Testis (tissue), 3 donors: ENCODE data around the gene NKAIN2. TPM values are rescaled to one million over a fixed set of nuclear protein-coding genes. Genes with fewer than 3 reads are reported as not detected.
"Not testable (repeated sequence)": the region's sequence is repeated elsewhere in the genome, so short reads cannot be mapped to it uniquely, and the experiment has no call there.

Experiments used
- DNase-seq: peaks from one replicate; pipeline ENCODE4 v3.0.0-alpha.2; 2019
- H3K27ac ChIP-seq, 2 donors: fragments of 200-600 bp; sonication (generic); one replicate each; pipeline ENCODE4 v1.5.1; 2019
- H3K27me3 ChIP-seq: fragments of 200-600 bp; sonication (generic); one replicate; pipeline ENCODE4 v1.5.1; 2019
- H3K36me3 ChIP-seq: fragments of 200-600 bp; sonication (generic); one replicate; pipeline ENCODE4 v1.5.1; 2017; ENCODE audit warnings: low read depth; ENCODE audit errors: missing control alignments
- H3K4me1 ChIP-seq: fragments of 200-600 bp; sonication (generic); one replicate; pipeline ENCODE4 v1.5.1; 2019
- H3K4me3 ChIP-seq, 2 donors: fragments of 200-600 bp; sonication (generic); one replicate each; pipeline ENCODE4 v1.5.1; 2017 to 2019
- H3K9me3 ChIP-seq: fragments of 200-600 bp; sonication (generic); one replicate; pipeline ENCODE4 v1.5.1; 2017
- POLR2A ChIP-seq: fragments of 450-650 bp; IDR thresholded peaks from one replicate; pipeline ENCODE4 v1.6.1; 2017; ENCODE audit warnings: antibody characterized with exemption, mild to moderate bottlenecking, moderate library complexity
- WGBS, 2 donors: methylation state at CpG; one replicate each; pipeline ENCODE4 v1.1.5; 2018; 5-methylcytosine and 5-hydroxymethylcytosine counted together
- intact Hi-C: fragments of 100-400 bp; cut with DNase I; formaldehyde crosslinking; loops from one replicate; pipeline ENCODE4 v1.15.1; 2023; ENCODE audit warnings: low total_unique reads
- polyA plus RNA-seq: library from polyadenylated mRNA; stranded (reverse); fragments of 350-450 nt; fragmentation: Illumina TruSeq; extraction: RNeasy Lipid Tissue Mini Kit (QIAGEN cat#74804); gene quantifications from one replicate; pipeline ENCODE4 v1.2.3, GENCODE V29; 2014; ENCODE audit warnings: low read depth, low replicate concordance; ENCODE audit not compliant: insufficient read depth
- total RNA-seq, 2 donors: library from RNA; depleted of rRNA; stranded (reverse); fragments of >200 nt; gene quantifications; one replicate each; pipeline ENCODE4 v1.2.3, GENCODE V29; 2016
- TF ChIP-seq, protein P1 (sequence below), 3 experiments: fragments of 450-650 bp in 2 of 3; fragments of 200-600 bp in 1 of 3; sonication (generic) in 1 of 3; IDR thresholded peaks; one replicate each; pipeline ENCODE4 v1.5.1; 2016 to 2019; ENCODE audit warnings: antibody characterized with exemption in 3 of 3, mild to moderate bottlenecking in 2 of 3, moderate library complexity in 1 of 3

Gene NKAIN2
- total and polyA plus RNA-seq, 3 donors from 2014 or later = 0.56 to 1.1 (median 0.71) TPM

DNA sequence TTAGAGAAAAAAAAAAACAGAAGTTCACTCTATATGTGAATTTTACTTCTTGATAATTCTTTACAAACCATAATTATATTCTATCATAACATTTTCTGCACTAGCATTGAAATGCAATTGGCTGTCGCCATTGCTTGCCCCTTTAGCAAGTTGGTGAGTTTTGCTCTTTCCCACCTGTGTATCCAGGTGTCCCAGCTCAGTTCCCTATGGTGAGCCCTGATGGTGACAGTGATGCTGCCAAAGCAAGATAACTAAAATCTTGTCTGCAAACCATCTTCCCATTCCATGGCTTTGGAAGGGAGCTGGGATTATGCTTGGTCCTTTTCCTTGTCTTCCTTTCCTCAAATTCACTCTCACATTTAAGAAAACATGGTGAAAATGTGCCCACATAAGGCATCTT lies 429.6 kb downstream of the NKAIN2 start:
- 89 to 92% methylated on average over 1 of the region's 1 CpG for WGBS, 2 donors
- no peak overlapping the region for H3K27ac ChIP-seq
- intact Hi-C loops = no loop called here
- no peak overlapping the region for H3K4me3 ChIP-seq
- no peaks in the 10 kb centered on the region for H3K27me3 ChIP-seq
- H3K36me3 ChIP-seq = no peaks in the 10 kb centered on the region
- DNase-seq = no peak
- no peaks in the 10 kb centered on the region for H3K4me1 ChIP-seq
- H3K9me3 ChIP-seq = no peaks in the 10 kb centered on the region
- TF ChIP-seq POLR2A = no peak
- TF ChIP-seq, protein P1, sequence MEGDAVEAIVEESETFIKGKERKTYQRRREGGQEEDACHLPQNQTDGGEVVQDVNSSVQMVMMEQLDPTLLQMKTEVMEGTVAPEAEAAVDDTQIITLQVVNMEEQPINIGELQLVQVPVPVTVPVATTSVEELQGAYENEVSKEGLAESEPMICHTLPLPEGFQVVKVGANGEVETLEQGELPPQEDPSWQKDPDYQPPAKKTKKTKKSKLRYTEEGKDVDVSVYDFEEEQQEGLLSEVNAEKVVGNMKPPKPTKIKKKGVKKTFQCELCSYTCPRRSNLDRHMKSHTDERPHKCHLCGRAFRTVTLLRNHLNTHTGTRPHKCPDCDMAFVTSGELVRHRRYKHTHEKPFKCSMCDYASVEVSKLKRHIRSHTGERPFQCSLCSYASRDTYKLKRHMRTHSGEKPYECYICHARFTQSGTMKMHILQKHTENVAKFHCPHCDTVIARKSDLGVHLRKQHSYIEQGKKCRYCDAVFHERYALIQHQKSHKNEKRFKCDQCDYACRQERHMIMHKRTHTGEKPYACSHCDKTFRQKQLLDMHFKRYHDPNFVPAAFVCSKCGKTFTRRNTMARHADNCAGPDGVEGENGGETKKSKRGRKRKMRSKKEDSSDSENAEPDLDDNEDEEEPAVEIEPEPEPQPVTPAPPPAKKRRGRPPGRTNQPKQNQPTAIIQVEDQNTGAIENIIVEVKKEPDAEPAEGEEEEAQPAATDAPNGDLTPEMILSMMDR (IDR thresholded peaks at IDR 0.05) = no peak

DNA sequence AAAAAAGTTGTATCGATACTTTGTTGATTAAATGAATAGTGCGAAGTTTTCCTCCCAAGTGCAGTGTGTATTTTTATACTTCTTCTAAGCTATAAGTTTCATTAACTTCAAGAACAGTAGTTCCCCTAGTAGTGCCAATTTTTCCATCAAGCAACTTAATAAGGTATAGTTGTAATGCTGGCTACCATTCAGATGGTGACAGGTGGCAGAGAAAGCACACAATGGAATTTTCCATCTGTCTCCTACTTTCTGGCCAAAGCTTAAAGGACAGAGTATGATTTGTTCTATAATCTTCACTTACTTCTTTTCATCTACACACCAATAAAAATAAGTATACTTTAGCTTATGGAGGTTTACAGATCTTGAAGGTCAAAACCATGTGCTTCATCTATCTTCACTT lies 431.1 kb downstream of the NKAIN2 start:
- Histone ChIP-seq H3K36me3 (no peaks in the 10 kb centered on the region), H3K4me1 (no peaks in the 10 kb centered on the region), H3K27me3 (no peaks in the 10 kb centered on the region), H3K4me3 (no peak overlapping the region), H3K9me3 (no peaks in the 10 kb centered on the region), H3K27ac (no peak overlapping the region)
- no peak for DNase-seq
- 93 to 97% methylated on average over 2 of the region's 2 CpGs for WGBS, 2 donors
- intact Hi-C loops = no loop called here
- TF ChIP-seq, protein P1 (IDR thresholded peaks at IDR 0.05) = no peak
- no peak for TF ChIP-seq POLR2A

DNA sequence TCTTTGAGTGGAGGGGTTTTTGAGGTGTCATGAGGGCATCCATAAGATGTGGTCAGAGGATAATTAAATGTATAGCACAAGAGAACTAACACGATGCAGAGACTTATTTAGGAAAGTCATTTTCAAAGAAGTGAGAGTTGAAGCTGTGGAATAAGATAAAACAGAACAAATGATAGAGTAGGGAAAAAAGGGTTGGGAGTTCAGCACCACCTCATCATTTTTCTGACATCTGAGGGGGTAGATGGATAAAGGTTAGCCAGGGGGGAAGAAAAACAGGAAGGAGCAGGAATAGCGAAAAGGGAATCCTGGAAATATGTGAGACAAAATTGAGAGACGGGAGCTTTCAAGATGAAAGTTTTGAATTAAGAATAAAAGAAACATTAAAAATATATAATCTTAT lies 434.2 kb downstream of the NKAIN2 start:
- no peak for DNase-seq
- no peaks in the 10 kb centered on the region for H3K9me3 ChIP-seq
- no peak overlapping the region for H3K4me3 ChIP-seq
- no peaks in the 10 kb centered on the region for H3K27me3 ChIP-seq
- 78 to 83% methylated on average over 3 of the region's 3 CpGs for WGBS, 2 donors
- H3K4me1 ChIP-seq = no peaks in the 10 kb centered on the region
- H3K27ac ChIP-seq = no peak overlapping the region
- TF ChIP-seq POLR2A = no peak
- TF ChIP-seq, protein P1 (IDR thresholded peaks at IDR 0.05) = no peak
- H3K36me3 ChIP-seq = no peaks in the 10 kb centered on the region
- intact Hi-C loops = no loop called here

DNA sequence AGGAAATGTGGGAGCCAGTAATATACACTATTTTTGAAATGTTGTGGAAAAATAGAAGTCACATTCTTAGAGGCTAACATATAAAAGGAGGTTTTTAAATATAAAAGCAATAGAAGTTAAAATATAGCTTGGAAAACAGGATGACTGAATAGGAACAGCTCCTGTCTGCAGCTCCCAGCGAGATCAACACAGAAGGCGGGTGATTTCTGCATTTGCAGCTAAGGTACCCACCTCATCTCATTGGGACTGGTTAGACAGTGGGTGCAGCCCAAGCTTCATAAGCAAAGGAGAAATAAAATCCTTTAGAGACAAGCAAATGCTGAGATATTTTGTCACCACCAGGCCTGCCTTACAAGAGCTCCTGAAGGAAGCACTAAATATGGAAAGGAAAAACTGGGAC lies 434.7 kb downstream of the NKAIN2 start:
- 65 to 90% methylated on average over 2 of the region's 2 CpGs for WGBS, 2 donors
- H3K27me3 ChIP-seq, DNase-seq, intact Hi-C loops, H3K4me1 ChIP-seq, H3K27ac ChIP-seq, H3K4me3 ChIP-seq, H3K9me3 ChIP-seq, H3K36me3 ChIP-seq: not testable (repeated sequence)

DNA sequence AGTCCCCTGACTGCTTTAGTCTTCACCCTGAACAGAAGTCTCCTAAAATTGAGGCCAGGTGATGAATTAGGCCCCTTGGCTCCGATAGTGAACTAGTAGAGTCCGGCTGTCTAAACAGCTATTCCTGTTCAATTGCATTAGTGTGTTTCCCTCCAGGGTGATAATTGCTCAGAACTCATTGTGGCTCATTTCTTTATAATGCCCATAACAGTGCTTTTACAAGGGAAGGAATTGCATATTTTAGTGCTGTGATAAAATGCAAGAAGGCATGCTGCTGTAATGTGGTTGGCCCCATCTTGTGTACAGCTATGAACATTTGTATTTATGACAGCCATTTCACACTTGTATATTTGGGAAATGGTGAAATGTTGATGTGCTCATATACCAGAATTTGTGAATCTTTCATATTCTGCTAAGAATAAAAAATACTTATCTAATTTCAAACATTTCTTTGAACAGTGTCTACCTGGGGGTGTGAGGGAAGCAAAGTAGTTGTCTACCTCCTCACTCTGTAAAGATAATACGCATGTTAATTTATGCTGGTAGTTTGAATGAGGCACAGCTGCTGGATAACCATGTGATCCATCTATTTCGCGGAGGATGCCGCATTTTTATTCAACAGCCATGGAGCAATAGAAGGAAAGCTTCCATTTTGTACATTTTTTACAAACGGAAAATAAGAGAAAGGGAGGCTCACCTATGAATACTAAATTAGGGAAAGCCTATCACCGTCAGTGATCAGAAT lies 451.4 kb downstream of the NKAIN2 start:
- Histone ChIP-seq H3K27ac (no peak overlapping the region), H3K36me3 (no peaks in the 10 kb centered on the region), H3K4me1 (no peaks in the 10 kb centered on the region), H3K4me3 (no peak overlapping the region), H3K27me3 (no peaks in the 10 kb centered on the region), H3K9me3 (no peaks in the 10 kb centered on the region)
- DNase-seq = no peak
- no peak for TF ChIP-seq POLR2A
- TF ChIP-seq, protein P1 (IDR thresholded peaks at IDR 0.05) = no peak
- WGBS, 2 donors = 89 to 91% methylated on average over 8 of the region's 8 CpGs
- intact Hi-C loops = no loop called here
